Measurements from ENCODE around the gene C5AR2.

Gene C5AR2

DNA sequence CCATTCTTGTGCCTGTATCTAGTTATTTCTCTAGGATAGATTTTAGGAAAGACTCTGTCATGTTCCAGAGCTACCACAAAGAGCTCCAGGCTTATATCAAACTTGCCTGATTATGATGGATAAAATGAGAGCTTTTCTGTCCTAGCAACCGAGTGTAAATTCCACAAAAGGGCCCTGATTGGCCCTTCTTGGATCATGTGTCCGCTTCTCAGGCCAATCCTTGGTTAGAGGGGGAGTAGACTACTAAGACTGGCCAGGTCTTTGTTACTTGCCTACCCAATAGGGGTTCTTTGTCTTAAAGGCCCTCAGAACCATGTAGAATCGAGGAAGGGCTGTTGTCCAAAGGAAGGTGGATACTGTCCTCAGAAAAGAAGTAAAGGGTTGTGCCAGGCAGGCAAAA, 19.6 kb downstream of the C5AR2 start:
- Histone ChIP-seq H2AFZ (ENCODE audit: low read depth) (no peak overlapping the region), H3K27me3 (ENCODE audit: insufficient read depth, low read depth) (0 out of 2 replicates have a peak, but pooled peaks cover 4% of the 10 kb centered on the region), H3K4me1 (ENCODE audit: low read depth, poor library complexity, severe bottlenecking) (peaks cover 17% of the 10 kb centered on the region), H3K4me3 (IDR thresholded peaks at IDR 0.05; ENCODE audit: insufficient read depth, low read depth, low read length) (no peak overlapping the region), H4K20me1 (ENCODE audit: insufficient read depth) (no peaks in the 10 kb centered on the region), H3K36me3 (ENCODE audit: insufficient read depth) (peaks cover 10% of the 10 kb centered on the region; the same call in 1 of the 2 replicates), H3K79me2 (ENCODE audit: insufficient read depth, low read depth) (peaks cover 20% of the 10 kb centered on the region; the same call in 1 of the 2 replicates), H3K27ac (no peak overlapping the region), H3K9ac (no peak overlapping the region), H3K4me2 (no peak overlapping the region)
- TF ChIP-seq, protein P1, sequence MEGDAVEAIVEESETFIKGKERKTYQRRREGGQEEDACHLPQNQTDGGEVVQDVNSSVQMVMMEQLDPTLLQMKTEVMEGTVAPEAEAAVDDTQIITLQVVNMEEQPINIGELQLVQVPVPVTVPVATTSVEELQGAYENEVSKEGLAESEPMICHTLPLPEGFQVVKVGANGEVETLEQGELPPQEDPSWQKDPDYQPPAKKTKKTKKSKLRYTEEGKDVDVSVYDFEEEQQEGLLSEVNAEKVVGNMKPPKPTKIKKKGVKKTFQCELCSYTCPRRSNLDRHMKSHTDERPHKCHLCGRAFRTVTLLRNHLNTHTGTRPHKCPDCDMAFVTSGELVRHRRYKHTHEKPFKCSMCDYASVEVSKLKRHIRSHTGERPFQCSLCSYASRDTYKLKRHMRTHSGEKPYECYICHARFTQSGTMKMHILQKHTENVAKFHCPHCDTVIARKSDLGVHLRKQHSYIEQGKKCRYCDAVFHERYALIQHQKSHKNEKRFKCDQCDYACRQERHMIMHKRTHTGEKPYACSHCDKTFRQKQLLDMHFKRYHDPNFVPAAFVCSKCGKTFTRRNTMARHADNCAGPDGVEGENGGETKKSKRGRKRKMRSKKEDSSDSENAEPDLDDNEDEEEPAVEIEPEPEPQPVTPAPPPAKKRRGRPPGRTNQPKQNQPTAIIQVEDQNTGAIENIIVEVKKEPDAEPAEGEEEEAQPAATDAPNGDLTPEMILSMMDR (conservative IDR thresholded peaks at IDR 0.05; ENCODE audit: low read depth, low read length), result no peak

DNA sequence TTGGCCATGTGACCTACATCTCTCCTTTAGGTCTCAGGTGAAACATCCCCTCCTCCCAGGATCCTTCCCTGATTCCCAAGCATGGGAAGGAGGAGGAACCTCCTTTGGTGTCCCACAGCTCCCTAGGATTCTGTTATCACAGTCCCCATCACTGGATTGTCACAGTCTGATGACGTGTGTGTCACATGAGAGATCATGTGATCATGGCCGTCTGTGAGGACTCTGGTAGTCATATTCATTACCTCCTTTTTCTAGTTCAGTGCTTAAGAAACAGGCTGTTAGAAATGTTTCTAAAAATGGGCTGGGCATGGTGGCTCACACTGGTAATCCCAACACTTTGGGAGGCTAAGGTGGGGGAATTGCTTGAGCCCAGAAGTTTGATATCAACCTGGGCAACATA, 20.1 kb downstream of the C5AR2 start:
- no peak overlapping the region for H3K27ac ChIP-seq
- peaks cover 17% of the 10 kb centered on the region for H3K4me1 ChIP-seq (ENCODE audit: low read depth, poor library complexity, severe bottlenecking)
- H3K36me3 ChIP-seq (ENCODE audit: insufficient read depth), result peaks cover 15% of the 10 kb centered on the region; the same call in 1 of the 2 replicates
- H3K4me3 ChIP-seq (IDR thresholded peaks at IDR 0.05; ENCODE audit: insufficient read depth, low read depth, low read length), result no peak overlapping the region
- H3K79me2 ChIP-seq (ENCODE audit: insufficient read depth, low read depth), result peaks cover 20% of the 10 kb centered on the region; the same call in 1 of the 2 replicates
- TF ChIP-seq, protein P1 (conservative IDR thresholded peaks at IDR 0.05; ENCODE audit: low read depth, low read length), result no peak
- H4K20me1 ChIP-seq (ENCODE audit: insufficient read depth), result no peaks in the 10 kb centered on the region
- no peak overlapping the region for H2AFZ ChIP-seq (ENCODE audit: low read depth)
- H3K27me3 ChIP-seq (ENCODE audit: insufficient read depth, low read depth), result no peaks in the 10 kb centered on the region
- H3K4me2 ChIP-seq, result no peak overlapping the region
- no peak overlapping the region for H3K9ac ChIP-seq

DNA sequence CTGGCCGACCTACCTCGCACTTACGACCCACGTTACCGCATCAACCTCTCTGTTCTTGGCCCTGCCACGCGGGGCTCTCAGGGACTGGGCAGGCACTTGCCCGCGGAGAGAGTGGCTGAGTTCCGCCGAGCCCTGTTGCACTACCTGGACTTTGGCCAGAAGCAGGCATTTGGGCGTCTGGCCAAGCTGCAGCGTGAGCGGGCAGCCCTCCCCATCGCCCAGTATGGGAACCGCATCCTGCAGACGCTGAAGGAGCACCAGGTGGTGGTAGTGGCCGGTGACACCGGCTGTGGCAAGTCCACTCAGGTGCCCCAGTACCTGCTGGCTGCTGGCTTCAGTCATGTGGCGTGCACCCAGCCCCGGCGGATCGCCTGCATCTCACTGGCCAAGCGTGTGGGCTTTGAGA, 21.3 kb downstream of the C5AR2 start:
- H3K36me3 ChIP-seq (ENCODE audit: insufficient read depth), result peaks cover 16% of the 10 kb centered on the region; the same call in 1 of the 2 replicates
- H3K4me2 ChIP-seq, result no peak overlapping the region
- TF ChIP-seq, protein P1 (conservative IDR thresholded peaks at IDR 0.05; ENCODE audit: low read depth, low read length), result no peak
- no peak overlapping the region for H3K4me3 ChIP-seq (IDR thresholded peaks at IDR 0.05; ENCODE audit: insufficient read depth, low read depth, low read length)
- peaks cover 20% of the 10 kb centered on the region; the same call in 1 of the 2 replicates for H3K79me2 ChIP-seq (ENCODE audit: insufficient read depth, low read depth)
- H3K4me1 ChIP-seq (ENCODE audit: low read depth, poor library complexity, severe bottlenecking), result peaks cover 16% of the 10 kb centered on the region
- no peaks in the 10 kb centered on the region for H3K27me3 ChIP-seq (ENCODE audit: insufficient read depth, low read depth)
- no peak overlapping the region for H2AFZ ChIP-seq (ENCODE audit: low read depth)
- no peaks in the 10 kb centered on the region for H4K20me1 ChIP-seq (ENCODE audit: insufficient read depth)
- H3K27ac ChIP-seq, result no peak overlapping the region
- H3K9ac ChIP-seq, result no peak overlapping the region

DNA sequence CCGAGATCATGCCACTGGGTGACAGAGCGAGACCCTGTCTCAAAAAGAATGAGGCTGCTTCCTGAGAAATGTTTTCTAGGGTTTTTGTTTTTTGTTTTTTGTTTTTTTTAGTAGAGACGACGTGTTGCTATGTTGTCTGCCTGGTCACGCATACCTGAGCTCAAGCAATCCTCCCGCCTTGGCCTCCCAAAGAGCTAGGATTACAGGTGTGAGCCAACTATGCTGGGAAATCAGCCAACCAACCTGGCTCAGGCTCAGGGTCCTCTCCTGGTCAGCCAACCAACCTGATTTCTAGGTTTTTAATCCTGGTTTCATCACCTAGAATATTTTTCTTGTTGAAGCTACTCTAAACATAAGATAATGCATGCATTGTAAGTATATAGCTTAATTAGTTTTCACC, 24.9 kb downstream of the C5AR2 start:
- Histone ChIP-seq H3K36me3 (ENCODE audit: insufficient read depth) (peaks cover 22% of the 10 kb centered on the region; the same call in 1 of the 2 replicates), H4K20me1 (ENCODE audit: insufficient read depth) (no peaks in the 10 kb centered on the region), H3K27me3 (ENCODE audit: insufficient read depth, low read depth) (no peaks in the 10 kb centered on the region), H2AFZ (ENCODE audit: low read depth) (no peak overlapping the region), H3K79me2 (ENCODE audit: insufficient read depth, low read depth) (no peaks in the 10 kb centered on the region), H3K27ac (no peak overlapping the region), H3K4me3 (IDR thresholded peaks at IDR 0.05; ENCODE audit: insufficient read depth, low read depth, low read length) (no peak overlapping the region), H3K9ac (no peak overlapping the region), H3K4me2 (no peak overlapping the region), H3K4me1 (ENCODE audit: low read depth, poor library complexity, severe bottlenecking) (no peaks in the 10 kb centered on the region)
- TF ChIP-seq, protein P1 (conservative IDR thresholded peaks at IDR 0.05; ENCODE audit: low read depth, low read length), result no peak
